Activated naive CD8-positive, alpha-beta T cell treated with anti-CD3 and anti-CD28 coated beads, Interleukin-2, amount 10 ng/mL, durations not matched to agents 7 days and 5 days (primary cell): ENCODE data around the gene RAD17. TPM values are rescaled to one million over a fixed set of nuclear protein-coding genes. Genes with fewer than 3 reads are reported as not detected.
"Not testable (repeated sequence)": the region's sequence is repeated elsewhere in the genome, so short reads cannot be mapped to it uniquely, and the experiment has no call there.

Experiments
- ATAC-seq: fragments of 150-1000 bp; cut with Tn5 transposase; one replicate; pipeline ENCODE4 v1.10.0; 2021; ENCODE audit warnings: low read depth, moderate library complexity
- POLR2A ChIA-PET: fragments of 350-600 bp; sonication (Branson Sonifier 250); formaldehyde crosslinking; loops from one replicate; lab custom pipeline; 2021; ENCODE audit warnings: antibody characterized with exemption; lab: Charles Lee
- DNase-seq: peaks from one replicate; pipeline ENCODE4 v3.0.0; 2021
- H3K27ac Mint-ChIP-seq: one replicate; pipeline ENCODE4 v1.8.0; 2022; ENCODE audit warnings: mild to moderate bottlenecking, mixed read lengths
- H3K27me3 Mint-ChIP-seq: one replicate; pipeline ENCODE4 v1.8.0; 2022; ENCODE audit warnings: mild to moderate bottlenecking, moderate library complexity, mixed read lengths
- H3K36me3 Mint-ChIP-seq: one replicate; pipeline ENCODE4 v1.8.0; 2021; ENCODE audit warnings: mild to moderate bottlenecking, mixed read lengths
- H3K4me1 Mint-ChIP-seq: one replicate; pipeline ENCODE4 v1.8.0; 2021; ENCODE audit warnings: mixed read lengths
- H3K4me3 Mint-ChIP-seq: one replicate; pipeline ENCODE4 v1.8.0; 2022; ENCODE audit warnings: mild to moderate bottlenecking, moderate library complexity, mixed read lengths
- H3K9me3 Mint-ChIP-seq: one replicate; pipeline ENCODE4 v1.8.0; 2021; ENCODE audit warnings: mixed read lengths
- total RNA-seq, 2 experiments: library from RNA; stranded (reverse); gene quantifications; one replicate each; pipeline ENCODE4 v1.2.3, GENCODE V29; 2021

The RAD17 gene
- total RNA-seq, 2 experiments from 2014 or later: 25.8 to 28.2 TPM

DNA sequence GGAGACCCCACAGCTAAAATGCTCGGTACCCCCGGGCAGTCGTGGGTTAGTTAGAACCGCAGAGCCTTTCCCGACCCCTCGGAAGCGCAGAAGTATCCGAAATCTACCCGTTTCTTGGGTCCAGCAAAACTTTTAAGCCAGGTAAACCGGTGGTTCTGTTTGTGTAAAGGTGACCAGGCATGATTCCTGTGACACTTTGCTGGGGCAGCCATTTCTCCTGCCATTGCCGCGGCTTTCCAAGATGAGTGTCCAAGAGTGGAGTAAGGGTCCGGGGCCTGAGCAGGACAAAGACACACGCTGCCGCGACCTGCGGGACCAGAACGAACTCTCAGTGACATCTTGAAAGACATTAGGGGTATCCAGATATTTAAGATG is 46.0 kb downstream of the RAD17 start:
- H3K36me3 Mint-ChIP-seq: peaks cover 14% of the 10 kb centered on the region
- no peak for ATAC-seq
- H3K9me3 Mint-ChIP-seq: no peaks in the 10 kb centered on the region
- H3K4me1 Mint-ChIP-seq: peaks cover 4% of the 10 kb centered on the region
- no peak overlapping the region for H3K27ac Mint-ChIP-seq
- no peak for DNase-seq
- POLR2A ChIA-PET: no interaction called here
- peak overlapping the region; percentile 65 for H3K4me3 Mint-ChIP-seq
- peaks cover 2% of the 10 kb centered on the region for H3K27me3 Mint-ChIP-seq

DNA sequence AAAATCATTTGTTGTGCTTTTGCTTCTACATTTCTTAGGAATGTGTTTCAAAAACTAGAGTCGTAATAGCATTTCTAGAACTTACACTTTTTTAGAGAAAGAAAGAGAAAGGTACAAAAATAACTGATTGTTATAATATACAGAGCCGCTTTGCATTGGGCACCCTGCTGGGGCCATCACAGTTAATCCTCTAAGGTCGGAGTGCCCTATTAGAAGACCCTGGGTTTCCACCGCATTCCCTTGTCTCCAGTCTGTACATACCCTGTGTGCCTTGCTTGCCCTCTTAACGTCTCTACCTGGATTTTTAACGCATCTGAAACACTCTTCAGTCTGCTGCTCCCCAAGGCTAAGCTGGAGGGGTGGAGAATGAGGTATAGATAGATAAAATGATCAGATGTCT is 46.6 kb downstream of the RAD17 start:
- no peaks in the 10 kb centered on the region for H3K9me3 Mint-ChIP-seq
- no peak overlapping the region for H3K27ac Mint-ChIP-seq
- peaks cover 14% of the 10 kb centered on the region for H3K36me3 Mint-ChIP-seq
- DNase-seq (no peak), ATAC-seq (no peak)
- H3K27me3 Mint-ChIP-seq: peaks cover 2% of the 10 kb centered on the region
- H3K4me1 Mint-ChIP-seq: peaks cover 4% of the 10 kb centered on the region
- POLR2A ChIA-PET: no interaction called here
- H3K4me3 Mint-ChIP-seq: no peak overlapping the region

DNA sequence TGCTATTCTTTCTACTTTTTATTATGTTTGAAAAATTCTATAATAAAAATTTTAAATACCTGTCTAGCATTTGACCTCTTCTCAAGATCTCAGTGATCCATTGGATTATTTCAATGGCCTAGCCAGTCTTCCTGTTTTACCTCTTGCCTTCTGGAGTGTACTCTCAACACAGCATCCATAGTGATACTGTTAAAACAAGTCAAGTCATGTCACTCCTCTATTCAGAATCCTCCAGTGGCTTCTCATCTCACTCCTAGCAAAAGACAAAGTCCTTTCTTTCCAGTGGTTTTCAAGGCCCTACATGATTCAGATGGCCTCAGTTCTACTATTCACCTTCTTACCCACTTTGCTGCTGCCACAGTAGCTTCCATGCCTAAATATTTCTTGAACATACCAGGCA is 47.1 kb downstream of the RAD17 start:
- peaks cover 10% of the 10 kb centered on the region for H3K36me3 Mint-ChIP-seq
- H3K4me1 Mint-ChIP-seq: peaks cover 4% of the 10 kb centered on the region
- H3K9me3 Mint-ChIP-seq: no peaks in the 10 kb centered on the region
- ATAC-seq (no peak), DNase-seq (no peak)
- H3K27ac Mint-ChIP-seq: no peak overlapping the region
- peaks cover 2% of the 10 kb centered on the region for H3K27me3 Mint-ChIP-seq
- POLR2A ChIA-PET: no interaction called here
- no peak overlapping the region for H3K4me3 Mint-ChIP-seq

DNA sequence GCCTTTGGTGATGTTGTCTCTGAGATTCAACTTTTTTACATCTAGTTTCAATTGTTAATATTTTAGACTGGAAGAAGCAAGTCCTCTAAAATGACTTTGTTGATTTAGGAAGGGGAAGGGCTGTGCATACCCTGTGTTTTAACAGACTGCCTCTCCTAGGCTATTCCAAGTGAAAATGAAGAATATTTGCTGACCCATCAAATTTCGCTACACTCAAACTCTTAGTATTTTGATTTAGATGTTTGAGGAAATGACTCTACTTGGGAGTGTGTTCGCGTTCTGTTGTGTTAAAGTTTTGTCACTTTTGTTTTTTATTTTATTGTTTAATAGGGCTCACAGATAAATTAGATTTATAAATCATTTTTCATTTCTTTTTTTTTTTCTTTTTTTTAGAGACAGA is 48.9 kb downstream of the RAD17 start:
- peaks cover 9% of the 10 kb centered on the region for H3K36me3 Mint-ChIP-seq
- no peak for ATAC-seq
- no peak for DNase-seq
- POLR2A ChIA-PET: no interaction called here
- H3K4me3 Mint-ChIP-seq: no peak overlapping the region
- peaks cover 2% of the 10 kb centered on the region for H3K27me3 Mint-ChIP-seq
- H3K27ac Mint-ChIP-seq: no peak overlapping the region
- peaks cover 4% of the 10 kb centered on the region for H3K4me1 Mint-ChIP-seq
- no peaks in the 10 kb centered on the region for H3K9me3 Mint-ChIP-seq

DNA sequence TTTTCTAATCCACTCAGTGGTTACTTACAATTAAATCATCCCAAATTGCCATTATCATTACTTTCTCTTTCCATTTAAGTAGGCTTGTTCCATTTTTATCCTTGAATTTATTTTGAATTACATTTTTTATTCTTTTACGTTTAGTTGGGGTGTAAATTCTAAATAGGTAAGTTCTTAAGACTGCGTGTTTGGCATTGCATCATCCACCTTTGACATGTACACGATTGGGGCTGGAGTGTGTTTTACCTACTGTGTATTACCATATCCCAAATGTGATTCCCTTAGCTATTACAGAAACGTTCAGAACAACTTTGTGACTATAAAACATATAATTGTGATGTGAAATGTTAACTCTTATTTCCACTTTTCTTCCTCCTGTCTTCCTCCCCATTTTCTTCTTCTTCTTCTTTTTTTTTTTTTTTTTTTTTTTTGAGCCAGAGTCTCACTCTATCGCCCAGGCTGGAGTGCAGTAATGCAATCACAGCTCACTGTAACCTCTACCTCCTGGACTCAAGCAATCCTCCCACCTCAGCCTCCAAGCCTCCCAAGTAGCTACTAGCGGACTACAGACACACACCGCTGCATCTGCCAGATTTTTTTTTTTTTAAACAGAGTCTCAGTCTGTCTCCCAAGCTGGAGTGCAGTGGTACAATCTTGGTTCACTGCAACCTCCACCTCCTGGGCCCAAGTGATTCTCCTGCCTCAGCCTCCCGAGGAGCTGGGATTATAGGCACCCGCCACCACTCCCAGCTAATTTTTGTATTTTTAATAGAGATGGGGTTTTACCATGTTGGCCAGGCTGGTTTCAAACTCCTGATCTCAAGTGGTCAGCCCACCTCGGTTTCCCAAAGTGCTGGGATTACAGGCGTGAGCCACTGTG is 62.0 kb downstream of the RAD17 start:
- no peaks in the 10 kb centered on the region for H3K36me3 Mint-ChIP-seq
- H3K27me3 Mint-ChIP-seq: no peaks in the 10 kb centered on the region
- H3K27ac Mint-ChIP-seq: no peak overlapping the region
- DNase-seq: no peak
- no peak overlapping the region for H3K4me3 Mint-ChIP-seq
- H3K9me3 Mint-ChIP-seq: no peaks in the 10 kb centered on the region
- POLR2A ChIA-PET: interaction anchor here (0.6 kb wide), 1 partner anchor 65 kb away, joined by 3 read pairs; no protein-coding TSS in a partner anchor
- H3K4me1 Mint-ChIP-seq: peaks cover 4% of the 10 kb centered on the region
- no peak for ATAC-seq

DNA sequence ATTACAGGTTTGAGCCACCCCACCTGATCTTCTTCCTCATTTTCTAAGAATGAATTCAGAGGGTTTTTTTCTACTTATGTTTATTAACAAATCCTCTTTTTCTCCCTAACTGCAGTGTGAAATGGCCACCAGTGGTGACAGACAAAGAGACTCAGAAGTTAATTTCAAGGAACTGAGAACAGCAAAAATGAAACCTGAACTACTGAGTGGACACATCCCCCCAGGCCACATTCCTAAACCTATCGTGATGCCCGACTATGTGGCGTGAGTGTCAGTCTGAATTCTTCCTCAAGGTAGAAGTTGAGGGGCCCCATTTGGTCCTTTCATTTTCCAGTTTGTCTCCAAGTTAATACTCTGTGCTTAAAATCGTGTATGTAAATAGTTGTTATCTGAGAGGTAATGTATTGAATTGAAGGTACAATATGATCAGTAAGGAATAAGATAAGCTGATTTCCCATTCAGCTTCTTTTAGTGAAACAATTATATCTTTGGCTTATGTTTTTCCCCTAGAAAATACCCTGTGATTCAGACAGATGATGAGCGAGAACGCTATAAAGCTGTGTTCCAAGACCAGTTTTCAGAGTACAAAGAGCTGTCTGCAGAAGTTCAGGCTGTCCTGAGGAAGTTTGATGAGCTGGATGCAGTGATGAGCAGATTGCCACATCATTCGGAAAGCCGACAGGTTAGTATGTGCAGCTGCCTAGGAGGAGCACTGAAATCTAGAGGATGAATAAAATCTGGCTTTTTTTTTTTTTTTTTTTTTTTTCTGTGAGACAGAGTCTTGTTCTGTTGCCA is 63.0 kb downstream of the RAD17 start:
- no peak for ATAC-seq
- H3K4me3 Mint-ChIP-seq: no peak overlapping the region
- POLR2A ChIA-PET: no interaction called here
- no peaks in the 10 kb centered on the region for H3K27me3 Mint-ChIP-seq
- H3K27ac Mint-ChIP-seq: no peak overlapping the region
- DNase-seq: no peak
- no peaks in the 10 kb centered on the region for H3K9me3 Mint-ChIP-seq
- peaks cover 4% of the 10 kb centered on the region for H3K4me1 Mint-ChIP-seq
- H3K36me3 Mint-ChIP-seq: no peaks in the 10 kb centered on the region

DNA sequence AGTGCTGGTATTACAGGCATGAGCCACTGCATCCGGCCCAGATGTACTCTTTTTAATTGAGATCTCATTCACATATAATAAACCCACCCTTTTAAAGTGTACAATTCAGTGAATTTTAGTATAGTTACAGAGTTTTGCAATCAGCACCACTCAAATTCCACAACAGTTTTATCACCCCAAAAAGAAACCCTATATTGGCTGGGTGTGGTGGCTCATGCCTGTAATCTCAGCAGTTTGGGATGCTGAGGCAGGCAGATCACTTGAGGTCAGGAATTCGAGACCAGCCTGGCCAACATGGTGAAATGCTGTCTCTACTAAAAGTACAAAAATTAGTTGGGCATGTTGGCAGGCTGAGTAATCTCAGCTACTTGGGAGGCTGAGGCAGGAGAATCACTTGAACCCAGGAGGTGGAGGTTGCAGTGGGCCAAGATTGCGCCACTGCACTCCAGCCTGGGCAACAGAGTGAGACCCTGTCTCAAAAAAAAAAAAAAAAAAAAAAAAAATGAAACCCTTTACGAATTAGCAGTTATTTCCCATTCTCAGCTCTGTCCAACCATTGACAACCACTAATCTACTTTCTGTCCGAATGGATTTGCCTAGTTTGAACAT is 65.8 kb downstream of the RAD17 start:
- H3K36me3 Mint-ChIP-seq, POLR2A ChIA-PET, H3K9me3 Mint-ChIP-seq, ATAC-seq, H3K4me1 Mint-ChIP-seq, H3K27me3 Mint-ChIP-seq, H3K4me3 Mint-ChIP-seq, DNase-seq, H3K27ac Mint-ChIP-seq: not testable (repeated sequence)

DNA sequence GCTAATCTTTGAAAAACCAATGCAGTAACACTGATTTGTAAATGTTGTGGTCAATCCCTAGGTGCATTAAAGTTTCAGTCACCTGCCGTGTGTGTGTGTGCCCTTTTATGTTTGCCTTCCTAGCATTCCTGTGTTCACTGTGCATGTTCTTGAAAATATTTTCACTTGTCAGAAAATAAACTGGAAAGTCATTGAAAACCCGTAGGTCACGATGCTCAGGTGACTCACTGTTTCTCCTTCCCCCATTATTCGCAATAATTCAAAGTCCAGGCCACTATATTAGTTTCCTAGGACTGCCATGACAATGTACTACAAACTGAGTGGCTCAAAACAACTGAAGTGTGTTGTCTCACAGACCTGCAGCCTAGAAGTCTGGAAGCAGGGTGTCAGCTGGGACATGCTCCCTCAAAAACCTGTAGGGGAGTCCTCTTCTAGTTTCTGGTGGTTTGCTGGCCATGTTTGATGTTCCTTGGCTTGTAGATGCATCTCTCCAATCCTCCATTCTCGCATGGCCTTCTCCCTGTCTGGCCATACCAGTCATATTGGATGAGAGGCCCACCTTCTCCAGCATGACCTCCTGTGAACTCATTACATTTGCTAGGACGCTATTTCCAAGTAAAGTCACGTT is 74.6 kb downstream of the RAD17 start:
- no peaks in the 10 kb centered on the region for H3K27me3 Mint-ChIP-seq
- H3K9me3 Mint-ChIP-seq: no peaks in the 10 kb centered on the region
- ATAC-seq (no peak), DNase-seq (no peak)
- POLR2A ChIA-PET: no interaction called here
- no peaks in the 10 kb centered on the region for H3K36me3 Mint-ChIP-seq
- no peak overlapping the region for H3K27ac Mint-ChIP-seq
- H3K4me3 Mint-ChIP-seq: no peak overlapping the region
- no peaks in the 10 kb centered on the region for H3K4me1 Mint-ChIP-seq

DNA sequence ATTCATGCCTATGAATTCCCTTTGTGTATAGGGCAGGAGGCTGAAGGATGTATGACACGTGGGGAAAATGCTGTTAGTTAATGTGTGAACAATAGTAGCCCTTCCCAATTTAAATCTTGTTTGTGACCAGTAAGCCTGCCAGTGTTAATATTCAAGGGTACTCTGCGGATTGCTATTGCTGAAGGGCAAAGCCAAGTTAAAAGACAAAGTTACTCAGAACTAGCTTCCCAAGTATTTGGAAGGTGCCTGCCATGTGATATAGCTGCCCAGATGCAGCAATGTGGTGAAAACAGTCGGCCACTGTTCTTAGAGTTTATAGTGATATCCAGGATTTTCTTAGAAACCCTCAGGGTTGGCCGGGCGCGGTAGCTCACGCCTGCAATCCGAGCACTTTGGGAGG is 79.9 kb downstream of the RAD17 start:
- H3K4me1 Mint-ChIP-seq: no peaks in the 10 kb centered on the region
- DNase-seq (no peak), ATAC-seq (no peak)
- H3K36me3 Mint-ChIP-seq: no peaks in the 10 kb centered on the region
- no peaks in the 10 kb centered on the region for H3K27me3 Mint-ChIP-seq
- POLR2A ChIA-PET: no interaction called here
- H3K27ac Mint-ChIP-seq: no peak overlapping the region
- H3K9me3 Mint-ChIP-seq: no peaks in the 10 kb centered on the region
- H3K4me3 Mint-ChIP-seq: no peak overlapping the region

DNA sequence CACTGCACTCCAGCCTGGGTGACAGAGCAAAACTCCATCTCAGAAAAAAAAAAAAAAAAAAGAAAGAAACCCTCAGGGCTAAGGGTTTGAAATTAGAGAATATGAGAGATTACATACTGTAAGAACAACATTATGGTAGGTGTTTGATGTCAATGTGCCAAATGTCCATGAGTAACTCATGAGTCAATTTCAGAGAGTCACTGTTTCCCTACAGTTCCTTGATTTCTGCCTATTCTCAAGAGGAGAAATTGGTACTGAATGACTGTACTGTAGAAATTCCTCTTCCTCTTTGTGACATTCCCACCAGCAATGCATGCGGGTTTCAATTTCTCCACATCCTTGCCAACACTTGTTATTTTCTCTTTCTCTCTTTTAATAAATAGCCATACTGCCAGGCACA is 80.5 kb downstream of the RAD17 start:
- H3K36me3 Mint-ChIP-seq: no peaks in the 10 kb centered on the region
- no peaks in the 10 kb centered on the region for H3K4me1 Mint-ChIP-seq
- no peak for ATAC-seq
- H3K27ac Mint-ChIP-seq: no peak overlapping the region
- H3K27me3 Mint-ChIP-seq: no peaks in the 10 kb centered on the region
- no peak for DNase-seq
- no peaks in the 10 kb centered on the region for H3K9me3 Mint-ChIP-seq
- no peak overlapping the region for H3K4me3 Mint-ChIP-seq
- POLR2A ChIA-PET: no interaction called here

DNA sequence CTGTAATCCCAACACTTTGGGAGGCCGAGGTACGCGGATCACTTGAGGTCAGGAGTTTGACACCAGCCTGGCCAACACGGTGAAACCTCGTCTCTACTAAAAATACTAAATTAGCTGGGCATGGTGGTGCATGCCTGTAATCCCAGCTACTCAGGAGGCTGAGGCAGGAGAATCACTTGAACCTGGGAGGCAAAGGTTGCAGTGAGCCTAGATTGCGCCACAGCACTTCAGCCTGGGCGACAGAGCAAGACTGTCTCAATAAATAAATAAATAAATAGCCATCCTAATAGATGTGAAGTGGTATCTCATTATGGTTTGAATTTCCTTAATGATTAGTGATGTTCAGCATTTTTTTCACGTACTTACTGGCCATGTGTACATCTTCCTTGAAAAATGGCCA is 80.9 kb downstream of the RAD17 start:
- H3K27ac Mint-ChIP-seq, H3K4me1 Mint-ChIP-seq, H3K27me3 Mint-ChIP-seq, H3K36me3 Mint-ChIP-seq, ATAC-seq, DNase-seq, H3K4me3 Mint-ChIP-seq, POLR2A ChIA-PET, H3K9me3 Mint-ChIP-seq: not testable (repeated sequence)

DNA sequence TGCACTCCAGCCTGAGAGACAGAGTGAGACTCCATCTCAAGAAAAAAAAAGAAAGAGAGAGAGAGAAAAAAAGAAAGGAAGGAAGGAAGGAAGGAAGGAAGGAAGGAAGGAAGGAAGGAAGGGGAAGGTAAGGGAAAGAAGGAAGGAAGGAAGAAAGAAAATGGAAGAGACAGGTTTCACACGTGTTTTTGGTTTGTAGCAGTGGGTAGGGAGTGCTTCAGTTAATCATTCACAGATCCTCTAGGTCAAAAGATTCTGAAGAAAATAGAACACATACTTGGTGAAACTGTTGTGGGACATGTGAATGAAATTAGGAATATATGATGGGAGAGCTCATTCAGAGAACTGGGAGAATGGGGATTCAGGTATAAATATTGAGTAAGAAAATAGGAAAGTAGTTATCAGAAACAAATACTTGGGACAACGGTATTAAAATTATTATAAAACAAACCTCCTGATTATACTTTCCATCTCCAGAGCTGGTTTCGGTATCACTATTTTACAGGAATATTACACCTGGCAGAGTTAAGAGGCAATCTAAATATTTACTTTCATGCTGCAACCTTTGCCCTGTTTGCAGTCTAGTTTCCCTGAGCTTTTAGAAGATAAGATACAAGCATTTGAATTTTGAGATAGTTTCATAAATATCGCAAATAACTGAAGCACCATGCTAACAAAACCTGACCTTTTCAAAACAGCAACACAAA is 82.5 kb downstream of the RAD17 start:
- DNase-seq: no peak
- H3K36me3 Mint-ChIP-seq: no peaks in the 10 kb centered on the region
- no peaks in the 10 kb centered on the region for H3K4me1 Mint-ChIP-seq
- POLR2A ChIA-PET: no interaction called here
- H3K27me3 Mint-ChIP-seq: no peaks in the 10 kb centered on the region
- no peak overlapping the region for H3K4me3 Mint-ChIP-seq
- no peaks in the 10 kb centered on the region for H3K9me3 Mint-ChIP-seq
- no peak overlapping the region for H3K27ac Mint-ChIP-seq
- no peak for ATAC-seq

DNA sequence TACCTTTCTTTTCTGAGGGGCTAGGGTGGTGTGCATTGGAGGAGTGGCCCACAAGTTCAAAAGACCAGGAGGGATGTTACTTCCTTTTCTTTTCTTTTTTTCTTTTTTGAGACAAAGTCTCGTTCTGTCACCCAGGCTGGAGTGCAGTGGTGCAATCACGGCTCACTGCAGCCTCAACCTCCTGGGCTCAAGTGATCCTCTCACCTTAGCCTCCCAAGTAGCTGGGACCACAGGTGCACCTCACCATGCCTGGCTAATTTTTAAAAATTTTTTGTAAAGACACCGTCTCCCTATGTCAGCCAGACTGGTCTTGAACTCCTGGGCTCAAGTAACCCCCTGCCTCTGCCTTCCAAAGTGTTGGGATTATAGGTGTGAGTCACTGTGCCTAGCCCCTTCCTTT is 83.9 kb downstream of the RAD17 start:
- H3K36me3 Mint-ChIP-seq, DNase-seq, POLR2A ChIA-PET, H3K27ac Mint-ChIP-seq, ATAC-seq, H3K9me3 Mint-ChIP-seq, H3K4me3 Mint-ChIP-seq, H3K4me1 Mint-ChIP-seq, H3K27me3 Mint-ChIP-seq: not testable (repeated sequence)
